Activated T-helper 17 cell treated with anti-CD3 and anti-CD28 coated beads, Interleukin-2, amount 50 U/mL, for 72 hours (primary cell): ENCODE measurements around the gene ANKLE1. TPM values are rescaled to one million over a fixed set of nuclear protein-coding genes. Genes with fewer than 3 reads are reported as not detected.
A peak's percentile ranks its signal among the peaks of the same experiment; 100 is the strongest.

Experiments
- ATAC-seq: fragments of 150-1000 bp; cut with Tn5 transposase; replicated peaks from 2 replicates; pipeline ENCODE4 v1.10.0; 2021; ENCODE audit warnings: mild to moderate bottlenecking, moderate library complexity
- H3K27ac Mint-ChIP-seq: one replicate; pipeline ENCODE4 v1.8.0; 2022; ENCODE audit warnings: mixed read lengths
- H3K27me3 Mint-ChIP-seq: one replicate; pipeline ENCODE4 v1.8.0; 2022; ENCODE audit warnings: mixed read lengths
- H3K36me3 Mint-ChIP-seq: one replicate; pipeline ENCODE4 v1.8.0; 2022; ENCODE audit warnings: low read depth, mild to moderate bottlenecking, mixed read lengths
- H3K4me1 Mint-ChIP-seq: one replicate; pipeline ENCODE4 v1.8.0; 2022; ENCODE audit warnings: mixed read lengths
- H3K4me3 Mint-ChIP-seq: one replicate; pipeline ENCODE4 v1.8.0; 2022; ENCODE audit warnings: mild to moderate bottlenecking, mixed read lengths
- H3K9me3 Mint-ChIP-seq: one replicate; pipeline ENCODE4 v1.8.0; 2022; ENCODE audit warnings: mixed read lengths
- total RNA-seq, 2 donors: library from RNA; stranded (reverse); gene quantifications; one replicate each; pipeline ENCODE4 v1.2.3, GENCODE V29; 2022

ANKLE1 gene
- total RNA-seq, 2 donors from 2014 or later = 4.4 to 11.6 TPM

- Mint-ChIP-seq H3K27me3 (no peaks in the 10 kb centered on the region), H3K4me3 (no peak overlapping the region), H3K4me1 (peaks cover 5% of the 10 kb centered on the region), H3K36me3 (peaks cover 46% of the 10 kb centered on the region), H3K27ac (no peak overlapping the region), H3K9me3 (no peaks in the 10 kb centered on the region)
- no peak for ATAC-seq
Observed at GRCh38 chr19:17321655-17322489, 40.2 kb downstream of the ANKLE1 start.

DNA sequence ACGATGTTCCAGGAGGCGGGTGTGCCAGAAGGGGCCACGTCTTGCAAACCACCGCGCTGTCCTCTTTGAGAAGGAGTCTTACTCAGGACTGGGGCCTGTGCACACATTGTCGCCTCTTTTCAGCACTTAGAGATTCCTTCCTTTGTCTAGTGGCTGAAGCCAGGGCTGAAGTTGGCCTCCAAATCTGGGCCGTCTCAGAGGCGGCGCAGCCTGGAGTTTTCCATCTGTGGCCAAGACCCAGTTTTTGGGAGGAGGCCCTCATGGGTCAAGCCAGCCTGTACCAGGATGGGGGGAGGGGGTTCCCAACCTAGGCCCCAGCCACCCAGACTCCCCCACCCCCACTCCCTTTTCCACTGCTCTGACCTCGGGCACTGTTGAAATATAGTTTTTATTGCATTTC is 41.2 kb downstream of the ANKLE1 start:
- no peak for ATAC-seq
- peak overlapping the region; percentile 12 for H3K4me3 Mint-ChIP-seq

DNA sequence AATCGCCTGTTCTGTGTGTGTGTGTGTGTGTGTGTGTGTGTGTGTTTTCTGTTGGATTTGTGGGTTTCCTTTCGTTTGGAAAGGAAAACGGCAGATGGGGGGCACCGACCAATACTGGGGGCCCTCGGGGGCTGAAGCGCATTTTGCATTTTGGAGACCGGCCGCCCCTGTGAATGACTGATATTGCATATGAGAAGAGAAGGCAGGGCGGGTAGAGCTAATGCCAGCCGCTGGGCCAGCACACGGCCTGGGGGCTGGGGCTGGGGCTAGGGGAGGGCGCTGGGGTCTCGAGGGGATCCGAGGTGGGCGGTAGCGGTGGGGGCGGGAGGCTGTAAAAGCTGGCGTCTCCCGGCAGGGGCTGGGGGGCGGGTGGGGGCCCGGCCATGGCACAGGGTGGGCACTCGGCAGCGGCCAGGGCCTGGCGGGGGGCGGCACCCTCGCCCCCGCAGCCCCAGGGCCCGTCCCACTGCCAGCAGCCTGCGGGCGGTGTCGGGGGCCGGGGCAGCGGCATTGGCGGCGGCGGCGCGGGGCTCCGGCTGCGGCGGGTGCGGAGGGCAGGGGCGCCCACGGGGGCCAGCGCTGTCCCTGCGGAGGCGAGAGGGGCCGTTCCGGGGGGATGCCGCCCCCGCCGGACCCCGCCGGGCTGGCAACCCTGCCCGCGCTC is 41.7 kb downstream of the ANKLE1 start:
- Mint-ChIP-seq H3K4me1 (peaks cover 5% of the 10 kb centered on the region), H3K9me3 (no peaks in the 10 kb centered on the region), H3K36me3 (peaks cover 35% of the 10 kb centered on the region), H3K27ac (no peak overlapping the region), H3K4me3 (peak overlapping the region; percentile 12), H3K27me3 (no peaks in the 10 kb centered on the region)
- ATAC-seq = no peak

More for the DNA sequence above, 41.2 kb downstream of the ANKLE1 start:
- peaks cover 5% of the 10 kb centered on the region for H3K4me1 Mint-ChIP-seq
- no peak overlapping the region for H3K27ac Mint-ChIP-seq
- H3K36me3 Mint-ChIP-seq = peaks cover 36% of the 10 kb centered on the region
- H3K9me3 Mint-ChIP-seq = no peaks in the 10 kb centered on the region
- H3K27me3 Mint-ChIP-seq = no peaks in the 10 kb centered on the region

GRCh38 chr19:17323964-17324332 is 42.2 kb downstream of the ANKLE1 start:
- Mint-ChIP-seq H3K4me3 (no peak overlapping the region), H3K9me3 (no peaks in the 10 kb centered on the region), H3K4me1 (peaks cover 5% of the 10 kb centered on the region), H3K36me3 (peaks cover 33% of the 10 kb centered on the region), H3K27ac (no peak overlapping the region), H3K27me3 (no peaks in the 10 kb centered on the region)
- ATAC-seq = peak; percentile 19

DNA sequence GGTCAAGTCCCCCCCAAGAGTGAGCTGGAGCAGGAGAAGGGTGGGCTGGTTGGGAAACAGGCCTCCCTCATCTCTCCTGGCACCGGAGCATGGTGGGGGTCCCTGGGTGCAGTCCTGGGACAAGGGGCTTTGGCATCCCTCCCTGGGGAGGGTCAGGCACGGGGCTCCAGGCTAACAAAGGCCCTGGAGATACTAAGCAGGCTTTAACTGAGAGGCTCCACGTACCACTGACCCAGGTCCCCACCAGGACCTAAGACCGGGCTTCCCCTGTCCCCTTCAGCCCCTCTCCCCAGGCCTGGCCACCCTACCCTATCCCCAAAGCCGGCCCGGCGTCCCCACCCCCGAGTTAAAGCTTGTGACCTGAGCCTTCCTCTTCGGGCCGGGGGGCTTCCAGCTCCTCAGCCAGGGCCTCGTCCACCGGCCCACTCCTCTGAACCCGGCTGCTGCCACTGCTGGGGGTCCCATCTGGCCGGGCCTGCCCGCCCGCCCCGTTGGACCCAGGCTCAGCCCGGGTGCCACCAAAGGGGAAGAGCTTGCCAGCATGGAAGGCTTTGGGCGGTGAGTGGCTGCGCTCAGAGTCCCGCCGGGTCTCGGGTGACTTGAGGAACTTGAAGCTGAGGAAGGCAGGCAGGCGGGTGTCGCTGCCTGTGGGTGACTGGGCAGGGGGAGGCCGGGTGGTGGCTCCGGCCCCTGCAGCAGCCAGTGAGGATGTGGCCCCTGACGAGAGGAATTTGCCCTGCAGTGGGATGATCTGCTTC is 42.8 kb downstream of the ANKLE1 start:
- Mint-ChIP-seq H3K36me3 (peaks cover 27% of the 10 kb centered on the region), H3K4me3 (no peak overlapping the region), H3K9me3 (no peaks in the 10 kb centered on the region), H3K27ac (no peak overlapping the region), H3K27me3 (no peaks in the 10 kb centered on the region), H3K4me1 (peaks cover 5% of the 10 kb centered on the region)
- ATAC-seq = no peak

DNA sequence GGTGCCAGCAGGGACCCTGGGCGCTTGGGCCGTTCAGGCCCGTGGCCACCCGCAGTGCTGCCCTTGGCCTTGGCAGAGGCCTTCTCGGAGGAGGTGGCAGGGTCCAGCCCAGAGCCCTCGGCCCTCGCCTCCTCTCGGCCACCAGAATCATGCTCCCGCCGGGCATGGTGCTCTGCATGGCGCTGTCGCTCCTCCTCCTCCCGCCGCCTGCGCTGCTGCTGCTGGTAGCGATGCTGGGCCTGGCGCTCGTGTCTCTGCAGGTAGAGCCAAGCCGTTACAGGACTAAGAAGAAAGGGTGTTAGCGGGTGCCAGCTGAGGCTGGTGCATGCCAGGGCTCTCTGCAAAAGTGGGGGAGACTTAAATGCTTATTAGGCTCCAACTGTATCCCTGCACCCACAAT is 43.4 kb downstream of the ANKLE1 start:
- Mint-ChIP-seq H3K4me3 (no peak overlapping the region), H3K4me1 (peaks cover 5% of the 10 kb centered on the region), H3K27ac (no peak overlapping the region), H3K36me3 (peaks cover 21% of the 10 kb centered on the region), H3K9me3 (no peaks in the 10 kb centered on the region), H3K27me3 (no peaks in the 10 kb centered on the region)
- ATAC-seq = no peak

DNA sequence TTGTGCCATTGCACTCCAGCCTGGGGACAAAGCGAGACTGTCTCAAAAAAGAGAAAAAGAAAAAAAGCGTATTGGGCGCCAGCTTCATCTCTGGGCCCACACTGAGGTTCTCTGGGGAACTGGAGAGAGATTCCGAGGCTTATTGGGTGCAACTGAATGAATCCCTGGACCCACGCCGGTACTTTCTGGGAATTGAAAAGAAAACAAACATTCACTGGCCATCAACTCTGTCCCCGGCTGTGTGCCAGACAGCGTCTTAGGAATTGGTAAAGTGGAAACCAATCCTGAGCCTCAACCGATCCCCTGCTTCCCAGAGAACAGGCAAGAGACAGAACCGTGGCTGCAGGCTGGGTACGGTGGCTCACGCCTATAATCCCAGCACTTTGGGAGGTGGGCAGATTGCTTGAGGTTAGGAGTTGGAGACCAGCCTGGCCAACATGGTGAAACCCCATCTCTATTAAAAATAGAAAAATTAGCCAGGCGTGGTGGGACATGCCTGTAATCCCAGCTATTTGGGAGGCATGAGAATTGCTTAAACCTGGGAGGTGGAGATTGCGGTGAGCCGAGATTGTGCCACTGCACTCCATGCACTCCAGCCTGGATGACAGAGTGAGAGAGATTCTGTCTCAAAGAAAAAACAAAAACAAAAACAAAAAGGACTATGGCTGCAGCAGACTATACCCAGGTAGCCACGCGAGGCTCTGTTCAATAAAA is 44.3 kb downstream of the ANKLE1 start:
- Mint-ChIP-seq H3K4me1 (peaks cover 5% of the 10 kb centered on the region), H3K27ac (no peak overlapping the region), H3K27me3 (no peaks in the 10 kb centered on the region), H3K9me3 (no peaks in the 10 kb centered on the region), H3K36me3 (peaks cover 12% of the 10 kb centered on the region), H3K4me3 (no peak overlapping the region)
- ATAC-seq = no peak

GRCh38 chr19:17326595-17326966 is 44.9 kb downstream of the ANKLE1 start:
- H3K36me3 Mint-ChIP-seq = peaks cover 10% of the 10 kb centered on the region
- peaks cover 5% of the 10 kb centered on the region for H3K4me1 Mint-ChIP-seq
- H3K4me3 Mint-ChIP-seq = no peak overlapping the region
- H3K27me3 Mint-ChIP-seq = no peaks in the 10 kb centered on the region
- no peak for ATAC-seq
- H3K27ac Mint-ChIP-seq = no peak overlapping the region
- H3K9me3 Mint-ChIP-seq = no peaks in the 10 kb centered on the region

- Mint-ChIP-seq H3K4me3 (no peak overlapping the region), H3K27ac (no peak overlapping the region), H3K4me1 (peaks cover 5% of the 10 kb centered on the region)
Observed at GRCh38 chr19:17327068-17327653, 45.5 kb downstream of the ANKLE1 start.

DNA sequence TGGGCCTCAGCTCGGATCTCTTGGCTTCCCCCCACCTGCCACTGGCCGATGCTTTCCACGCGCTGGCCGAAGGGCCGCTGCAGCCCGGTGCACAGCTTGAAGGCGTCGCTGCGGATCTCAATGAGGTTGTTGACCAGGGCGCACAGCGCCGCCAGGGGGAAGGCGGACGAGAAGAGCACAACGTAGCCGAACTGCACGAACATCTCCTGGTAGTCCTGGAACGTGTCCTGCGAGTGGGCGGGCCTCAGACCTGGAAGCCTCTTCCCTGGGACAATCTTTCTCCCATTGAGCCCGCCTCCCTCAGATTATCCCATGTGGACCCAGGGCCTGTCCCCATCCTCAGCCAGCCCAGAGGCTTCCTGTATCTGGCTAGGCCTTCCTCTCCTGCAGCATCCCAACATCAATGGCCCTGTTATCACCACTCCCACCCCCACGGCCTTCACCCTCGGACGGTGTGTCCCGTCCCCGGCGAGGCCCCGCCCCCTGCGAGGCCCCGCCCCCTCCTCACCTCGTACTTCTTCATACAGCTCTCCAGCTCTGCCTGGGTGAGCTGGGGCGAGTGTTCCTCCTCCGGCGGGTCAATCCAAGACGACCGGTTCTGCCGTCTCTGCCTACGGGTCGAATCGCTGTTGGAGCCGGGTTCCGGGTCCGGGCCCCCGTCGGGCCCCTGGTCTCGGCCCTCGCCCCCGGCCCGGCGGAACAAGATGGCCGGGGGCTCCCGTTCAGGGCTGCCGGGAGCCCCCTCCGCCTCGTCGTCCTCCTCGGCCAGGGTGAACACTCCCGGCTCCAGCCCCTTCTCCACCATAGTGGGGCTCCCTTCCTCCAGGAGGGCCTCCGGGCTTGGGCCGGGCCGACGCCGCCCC is 46.2 kb downstream of the ANKLE1 start:
- peak; percentile 83 for ATAC-seq
- Mint-ChIP-seq H3K36me3 (peaks cover under 1% of the 10 kb centered on the region), H3K4me3 (peak overlapping the region; percentile 61), H3K9me3 (no peaks in the 10 kb centered on the region), H3K27me3 (no peaks in the 10 kb centered on the region), H3K4me1 (no peaks in the 10 kb centered on the region), H3K27ac (peak overlapping the region; percentile 56)

More at GRCh38 chr19:17327068-17327653, 45.5 kb downstream of the ANKLE1 start:
- H3K27me3 Mint-ChIP-seq = no peaks in the 10 kb centered on the region
- peaks cover 8% of the 10 kb centered on the region for H3K36me3 Mint-ChIP-seq
- no peaks in the 10 kb centered on the region for H3K9me3 Mint-ChIP-seq
- ATAC-seq = no peak

DNA sequence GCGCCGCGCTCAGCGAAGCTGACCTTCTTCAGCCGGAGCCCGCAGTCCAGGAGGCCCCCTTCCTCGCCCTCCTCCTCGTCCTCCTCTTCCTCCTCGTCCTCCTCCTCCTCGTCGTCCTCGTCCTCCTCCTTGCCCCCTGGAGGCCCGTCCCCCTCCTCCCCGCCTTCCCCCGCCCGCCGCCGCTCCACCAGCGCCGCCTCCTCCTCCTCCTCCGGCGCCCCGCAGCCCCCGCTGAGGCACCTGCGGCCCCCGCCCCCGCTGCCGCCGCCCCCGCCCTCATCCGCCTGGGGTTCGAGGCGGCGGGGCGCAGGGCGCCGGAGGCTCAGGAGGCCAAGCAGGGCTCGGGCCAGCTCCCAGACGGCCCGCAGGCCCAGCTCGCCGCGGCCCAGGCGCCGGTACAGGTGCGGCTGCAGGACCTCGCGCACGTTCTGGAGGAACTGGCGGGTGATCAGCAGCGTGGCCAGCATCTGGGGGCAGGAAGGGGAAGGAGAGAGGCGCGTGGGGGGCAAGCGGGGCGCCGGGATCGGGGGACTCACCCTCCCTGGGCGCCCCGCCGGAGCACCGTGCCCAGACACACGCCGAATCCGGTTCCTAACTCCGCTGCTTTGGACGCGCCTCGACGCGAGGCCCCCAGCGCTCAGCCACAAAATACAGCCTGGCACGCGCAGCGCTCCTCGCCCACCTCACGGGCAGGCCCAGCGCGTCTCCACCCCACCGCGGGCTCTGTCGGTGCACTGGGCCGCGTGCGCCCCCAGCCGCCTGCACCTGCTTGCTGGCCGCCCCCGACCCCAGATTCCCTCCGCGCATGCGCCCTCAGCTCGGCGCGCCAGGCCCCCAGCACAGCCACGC is 47.0 kb downstream of the ANKLE1 start:
- no peak overlapping the region for H3K27ac Mint-ChIP-seq
- ATAC-seq = peak; percentile 22
- peak overlapping the region; percentile 61 for H3K4me3 Mint-ChIP-seq
- H3K36me3 Mint-ChIP-seq = no peaks in the 10 kb centered on the region
- no peaks in the 10 kb centered on the region for H3K27me3 Mint-ChIP-seq
- peaks cover 2% of the 10 kb centered on the region for H3K4me1 Mint-ChIP-seq
- no peaks in the 10 kb centered on the region for H3K9me3 Mint-ChIP-seq

DNA sequence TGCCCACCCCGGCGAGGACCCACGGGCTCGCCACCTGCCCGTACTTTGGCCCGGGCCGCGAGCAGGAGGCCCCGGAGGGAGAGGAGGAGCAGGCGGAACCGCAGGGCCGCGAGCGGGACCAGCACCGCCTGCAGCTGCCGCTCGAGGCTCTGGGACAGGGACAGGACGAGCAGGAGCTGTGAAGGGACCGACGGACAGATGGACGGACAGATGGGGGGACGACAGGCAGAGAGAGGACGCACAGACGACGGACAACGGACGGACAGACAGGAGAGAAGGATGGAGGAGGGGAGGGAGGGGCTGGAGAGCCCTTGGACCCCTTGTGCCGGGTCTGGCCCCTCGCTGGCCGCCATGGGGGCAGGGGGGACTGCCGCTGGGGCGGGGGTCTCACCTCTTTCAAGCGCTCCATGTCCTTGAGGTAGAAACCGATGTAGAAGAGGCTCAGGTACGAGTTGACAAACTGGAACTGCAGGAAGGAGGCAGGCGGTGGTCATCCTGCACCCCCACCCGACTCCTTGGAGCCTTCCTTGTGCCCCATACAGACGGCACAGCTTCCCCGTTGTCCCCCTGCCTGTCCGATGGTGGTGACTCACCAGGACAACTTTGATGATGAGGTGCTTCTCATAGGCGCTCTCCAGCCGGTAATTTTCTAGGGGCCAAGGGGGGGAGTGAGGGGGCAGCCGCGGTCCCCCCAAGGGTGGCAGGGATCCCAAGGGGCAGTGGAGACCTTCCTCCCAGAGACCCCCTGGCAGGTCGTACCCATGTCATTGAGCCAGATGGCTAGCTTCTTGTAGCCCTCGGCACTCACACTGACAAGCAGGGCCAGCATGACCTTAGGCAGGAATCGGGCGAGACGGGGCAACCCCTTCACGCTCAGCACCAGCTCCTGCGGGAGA is 47.9 kb downstream of the ANKLE1 start:
- peaks cover 6% of the 10 kb centered on the region for H3K4me1 Mint-ChIP-seq
- H3K36me3 Mint-ChIP-seq = no peaks in the 10 kb centered on the region
- no peak overlapping the region for H3K27ac Mint-ChIP-seq
- no peak for ATAC-seq
- H3K9me3 Mint-ChIP-seq = no peaks in the 10 kb centered on the region
- H3K4me3 Mint-ChIP-seq = peak overlapping the region; percentile 50
- no peaks in the 10 kb centered on the region for H3K27me3 Mint-ChIP-seq
